Activated CD8-positive, alpha-beta memory T cell treated with anti-CD3 and anti-CD28 coated beads for 36 hours (primary cell): Measurements from ENCODE around the gene LDLRAD4. TPM values are rescaled to one million over a fixed set of nuclear protein-coding genes. Genes with fewer than 3 reads are reported as not detected.

Source experiments
- CTCF ChIA-PET: fragments of 350-600 bp; sonication (Branson Sonifier 250); formaldehyde crosslinking; loops from one replicate; lab custom pipeline; 2021; ENCODE audit warnings: antibody characterized with exemption; lab: Charles Lee
- POLR2A ChIA-PET: fragments of 350-600 bp; sonication (Branson Sonifier 250); formaldehyde crosslinking; loops from one replicate; lab custom pipeline; 2021; ENCODE audit warnings: antibody characterized with exemption; lab: Charles Lee
- total RNA-seq, 2 experiments: library from RNA; stranded (reverse); gene quantifications; one replicate each; pipeline ENCODE4 v1.2.3, GENCODE V29; 2021

LDLRAD4 gene
- total RNA-seq, 2 experiments from 2014 or later, result 36.8 to 38.3 TPM

DNA sequence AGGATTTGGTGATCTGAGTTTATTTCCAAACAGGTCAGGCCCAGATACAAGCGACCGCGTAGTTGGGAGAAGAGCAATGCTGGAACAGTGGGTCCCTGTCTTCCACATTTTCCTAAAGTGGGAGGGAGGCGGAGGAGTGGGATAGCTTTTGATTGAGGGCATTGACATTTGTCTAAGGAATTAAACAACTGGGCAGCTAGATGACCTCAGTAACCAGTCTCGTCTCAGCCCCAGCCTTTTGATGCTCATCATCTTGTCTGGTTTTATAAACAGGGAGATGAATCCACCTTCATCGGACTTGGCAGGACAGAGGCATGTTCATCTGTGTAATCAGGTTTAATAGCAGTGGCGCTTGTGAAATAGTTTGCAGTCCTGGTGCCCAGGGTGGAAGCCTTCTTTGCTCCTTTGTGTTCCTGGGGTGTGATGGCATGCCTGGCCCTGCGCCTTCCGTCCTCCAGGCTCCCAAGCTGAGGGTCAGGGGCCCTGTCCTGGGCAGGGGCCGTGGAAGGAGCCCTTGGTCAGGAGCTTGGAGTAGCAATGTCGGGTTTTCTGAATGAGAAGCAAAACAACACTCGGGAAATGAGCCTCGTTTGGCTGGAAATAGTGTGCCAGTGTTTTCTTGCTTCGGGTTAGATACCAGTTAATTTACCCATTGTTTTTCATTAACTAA is 314.0 kb downstream of the LDLRAD4 start:
- ChIA-PET CTCF (no interaction called here), POLR2A (no interaction called here)

DNA sequence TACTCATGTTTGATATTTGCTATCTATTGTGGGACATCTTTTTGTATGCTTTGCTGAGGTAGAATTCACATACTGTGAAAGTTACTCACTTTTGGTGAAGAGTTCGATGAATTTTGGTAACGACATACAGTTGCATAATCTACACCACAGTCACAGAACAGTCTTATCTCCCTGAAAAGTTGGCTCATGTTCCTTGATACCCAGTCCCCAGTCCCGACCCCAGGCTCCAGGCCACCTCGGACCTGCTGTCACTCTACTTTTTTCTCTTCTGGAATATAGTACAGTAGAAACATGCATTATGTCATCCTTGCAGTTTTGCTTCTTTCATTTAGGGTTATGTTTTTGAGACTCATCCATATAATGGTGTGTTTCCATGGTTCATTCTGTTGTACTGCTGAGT is 316.1 kb downstream of the LDLRAD4 start:
- CTCF ChIA-PET, result no interaction called here
- POLR2A ChIA-PET, result no interaction called here

DNA sequence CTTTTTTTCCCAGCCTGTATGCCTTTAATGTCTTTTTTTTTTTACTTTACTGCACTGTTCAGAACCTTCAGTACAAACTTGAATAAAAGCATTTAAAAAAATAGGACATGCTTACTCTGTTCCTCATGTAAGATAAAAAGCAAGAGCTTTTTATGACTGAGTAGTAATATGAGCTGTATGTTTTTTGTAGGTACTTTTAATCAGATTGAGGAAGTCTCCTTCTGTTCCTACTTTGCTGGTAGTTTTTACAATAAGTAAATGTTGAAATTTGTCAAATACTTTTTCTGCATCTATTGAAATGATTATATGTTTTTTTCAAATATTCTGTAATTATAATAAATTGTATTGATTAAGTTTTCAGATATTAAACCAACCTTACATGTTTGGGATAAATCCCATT is 318.0 kb downstream of the LDLRAD4 start:
- CTCF ChIA-PET, result interaction anchor here (1.5 to 1.6 kb wide), 2 partner anchors 11 to 320 kb away, joined by 3 to 5 read pairs; no protein-coding TSS in a partner anchor
- POLR2A ChIA-PET, result no interaction called here

GRCh38 chr18:13537022-13537780 is 318.6 kb downstream of the LDLRAD4 start:
- ChIA-PET CTCF (interaction anchor here (1.5 to 1.6 kb wide), 2 partner anchors 12 to 321 kb away, joined by 3 to 5 read pairs; no protein-coding TSS in a partner anchor), POLR2A (no interaction called here)

DNA sequence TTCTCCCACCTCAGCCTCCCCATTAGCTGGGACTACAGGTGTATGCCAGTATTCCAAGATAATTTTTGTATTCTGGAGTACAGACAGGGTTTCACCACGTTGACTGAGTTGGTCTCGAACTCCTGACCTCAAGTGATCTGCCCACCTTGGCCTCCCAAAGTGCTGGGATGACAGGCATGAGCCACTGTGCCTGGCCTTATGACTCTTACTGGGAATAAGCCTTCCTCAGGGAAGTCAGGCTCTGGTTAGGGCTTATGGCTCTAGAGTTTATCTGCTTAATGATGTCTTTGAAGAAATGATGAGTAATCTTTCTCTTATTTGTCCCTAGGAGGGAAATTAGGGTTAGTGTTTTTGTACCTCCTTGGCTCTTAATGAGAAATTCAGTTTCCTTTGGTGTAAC is 320.1 kb downstream of the LDLRAD4 start:
- CTCF ChIA-PET, result no interaction called here
- POLR2A ChIA-PET, result no interaction called here

DNA sequence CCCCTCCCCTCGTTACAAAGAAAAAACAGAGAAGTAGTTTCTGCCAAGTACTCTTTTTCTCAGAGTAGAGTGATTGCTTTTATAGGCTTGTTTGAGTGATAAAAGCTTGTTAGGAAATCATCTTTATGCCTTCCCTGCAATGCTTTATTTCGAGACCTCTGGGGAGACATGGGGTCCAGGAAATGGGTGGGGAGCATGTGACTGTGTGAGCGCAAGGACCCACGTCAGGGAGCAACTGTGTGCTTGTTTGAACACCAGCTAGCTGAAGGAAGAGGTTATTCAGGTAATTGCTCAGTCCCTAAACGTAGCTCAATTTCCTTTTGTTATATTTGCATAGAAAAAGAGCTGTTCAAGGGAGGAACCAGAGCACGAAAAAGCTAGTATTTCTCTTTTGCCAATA is 320.5 kb downstream of the LDLRAD4 start:
- ChIA-PET CTCF (no interaction called here), POLR2A (no interaction called here)

DNA sequence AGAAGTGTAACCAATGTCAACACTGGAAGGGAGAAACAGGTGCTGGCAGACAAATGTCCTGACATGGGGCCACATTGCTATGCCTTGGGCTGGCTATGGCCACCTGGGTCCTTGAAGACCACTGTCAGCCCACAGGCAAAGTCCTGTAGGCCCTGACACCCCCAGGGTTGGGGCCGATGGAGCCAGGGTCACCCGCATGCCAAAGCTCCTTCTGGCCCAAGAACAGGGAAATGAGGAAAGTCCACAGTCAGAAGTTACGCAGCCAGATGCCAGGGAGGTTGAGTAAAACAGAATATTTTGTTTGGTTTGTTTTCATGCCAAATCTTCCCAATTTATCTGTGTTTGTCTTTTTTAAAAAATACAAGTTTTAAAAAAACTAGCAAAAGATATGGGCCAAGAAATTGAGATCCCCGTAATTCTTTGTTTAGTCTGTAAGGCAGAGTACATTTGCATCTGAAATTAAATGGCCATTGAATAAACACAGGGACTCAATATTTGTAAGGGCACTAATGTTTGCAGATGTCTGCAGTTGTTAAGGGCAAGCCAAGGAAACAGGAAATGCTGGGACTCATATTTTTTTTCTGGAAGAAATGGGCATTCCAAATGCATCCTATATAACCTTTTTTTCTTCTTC is 321.4 kb downstream of the LDLRAD4 start:
- POLR2A ChIA-PET, result no interaction called here
- CTCF ChIA-PET, result no interaction called here

DNA sequence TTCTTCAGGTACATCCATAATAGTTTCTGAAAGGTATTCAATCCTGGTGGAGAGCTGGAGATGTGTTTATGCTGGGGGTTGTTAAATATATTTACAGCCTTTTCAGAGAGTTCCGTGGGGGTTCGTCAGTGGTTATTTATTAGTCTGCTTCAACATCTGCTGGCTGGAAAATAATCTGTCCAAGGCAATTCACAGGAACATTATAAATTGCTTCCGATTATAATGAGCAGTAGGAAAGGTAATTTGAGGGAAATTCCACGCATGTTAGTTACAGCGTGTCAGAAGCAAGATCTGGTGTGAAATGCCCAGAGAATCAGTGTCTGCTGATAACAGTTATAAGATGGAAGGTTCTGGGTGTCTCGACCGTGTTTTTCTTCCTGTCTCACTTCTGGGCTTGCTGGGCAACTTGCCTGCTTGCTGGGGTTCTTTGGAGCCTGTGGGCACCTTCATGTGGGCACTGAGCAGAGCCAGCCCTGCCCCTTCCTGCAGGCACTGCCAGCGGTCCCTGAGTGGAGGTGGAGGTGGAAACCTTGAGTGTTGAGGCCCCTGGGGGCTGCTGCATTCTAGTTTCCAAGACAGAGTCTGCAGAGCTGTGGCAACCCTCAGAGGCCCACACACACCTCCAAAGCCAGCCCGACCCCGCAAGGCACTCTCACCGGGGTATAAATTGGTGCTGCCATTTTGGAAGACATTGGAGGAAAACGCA is 322.1 kb downstream of the LDLRAD4 start:
- POLR2A ChIA-PET, result no interaction called here

GRCh38 chr18:13541621-13542519 is 323.3 kb downstream of the LDLRAD4 start:
- ChIA-PET POLR2A (no interaction called here), CTCF (no interaction called here)

More for the DNA sequence above, 322.1 kb downstream of the LDLRAD4 start:
- CTCF ChIA-PET, result no interaction called here

- ChIA-PET POLR2A (no interaction called here), CTCF (no interaction called here)
Observed at GRCh38 chr18:13542520-13542847, 323.9 kb downstream of the LDLRAD4 start.

- ChIA-PET CTCF (no interaction called here), POLR2A (no interaction called here)
Observed at GRCh38 chr18:13543144-13543543, 324.6 kb downstream of the LDLRAD4 start.

GRCh38 chr18:13543811-13544732 is 325.5 kb downstream of the LDLRAD4 start:
- CTCF ChIA-PET, result no interaction called here

GRCh38 chr18:13544953-13545352 is 326.4 kb downstream of the LDLRAD4 start:
- POLR2A ChIA-PET, result no interaction called here
- CTCF ChIA-PET, result no interaction called here

More at GRCh38 chr18:13543811-13544732, 325.5 kb downstream of the LDLRAD4 start:
- POLR2A ChIA-PET, result no interaction called here

- ChIA-PET POLR2A (no interaction called here), CTCF (interaction anchor here (0.9 kb wide), 1 partner anchor 23 kb away, joined by 3 read pairs; no protein-coding TSS in a partner anchor)
Observed at GRCh38 chr18:13545514-13545913, 327.0 kb downstream of the LDLRAD4 start.

DNA sequence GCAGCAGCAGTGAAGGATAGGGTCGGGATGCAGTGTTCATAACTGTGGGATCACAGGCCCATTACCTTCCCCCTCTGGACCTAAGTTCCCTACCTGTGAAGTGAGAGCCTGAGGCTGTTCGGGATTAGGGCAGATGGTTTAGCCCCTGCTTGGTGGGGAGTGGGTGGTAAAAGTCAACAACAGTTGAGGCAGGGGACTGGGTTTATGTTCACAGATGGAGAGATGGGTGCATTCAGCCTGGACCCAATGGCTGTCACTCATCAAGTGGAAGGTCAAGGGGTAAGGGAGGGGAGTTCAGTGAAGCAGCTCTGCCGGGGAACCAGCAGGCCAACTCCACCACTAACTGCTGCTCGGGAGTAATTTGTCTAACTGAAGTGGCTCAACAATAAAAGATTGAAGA is 327.4 kb downstream of the LDLRAD4 start:
- ChIA-PET POLR2A (no interaction called here), CTCF (interaction anchor here (0.9 kb wide), 1 partner anchor 23 kb away, joined by 3 read pairs; no protein-coding TSS in a partner anchor)

GRCh38 chr18:13546638-13547037 is 328.1 kb downstream of the LDLRAD4 start:
- POLR2A ChIA-PET, result no interaction called here

GRCh38 chr18:13547347-13547746 is 328.8 kb downstream of the LDLRAD4 start:
- ChIA-PET POLR2A (no interaction called here), CTCF (no interaction called here)

More at GRCh38 chr18:13546638-13547037, 328.1 kb downstream of the LDLRAD4 start:
- CTCF ChIA-PET, result no interaction called here
